LNCAP (cell line): ENCODE measurements around the gene C12orf43.

Experiments used
- TF ChIP-seq, protein P1 (sequence below): fragments of 450-650 bp; IDR thresholded peaks from 2 replicates; pipeline ENCODE4 v1.5.1; 2017; ENCODE audit warnings: mild to moderate bottlenecking

C12orf43 gene

DNA sequence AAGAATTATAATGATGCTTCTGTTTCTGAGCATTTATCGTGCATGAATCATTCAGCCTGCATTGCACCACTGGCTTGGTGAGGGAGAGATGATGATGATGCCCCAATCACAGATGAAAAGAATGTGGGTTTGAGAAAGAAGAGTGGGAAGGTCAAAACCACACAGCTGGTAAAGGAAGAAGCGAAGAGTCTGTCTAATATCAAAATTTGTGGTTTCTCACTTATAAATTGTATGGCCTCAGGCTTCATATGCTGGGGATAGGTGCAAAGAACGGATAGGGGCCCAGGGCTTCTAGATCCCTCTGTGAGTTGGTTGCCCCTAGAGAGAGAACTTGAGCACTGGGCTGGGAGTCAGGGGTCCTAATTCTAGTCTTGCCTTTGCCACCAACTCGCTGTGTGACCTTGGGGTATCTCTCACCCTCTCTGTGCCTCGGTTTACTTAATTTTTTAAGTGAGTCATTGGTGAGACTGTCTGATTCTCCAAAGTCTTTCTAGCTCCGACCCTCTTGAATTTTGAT, 20.6 kb upstream of the C12orf43 start:
- TF ChIP-seq, protein P1, sequence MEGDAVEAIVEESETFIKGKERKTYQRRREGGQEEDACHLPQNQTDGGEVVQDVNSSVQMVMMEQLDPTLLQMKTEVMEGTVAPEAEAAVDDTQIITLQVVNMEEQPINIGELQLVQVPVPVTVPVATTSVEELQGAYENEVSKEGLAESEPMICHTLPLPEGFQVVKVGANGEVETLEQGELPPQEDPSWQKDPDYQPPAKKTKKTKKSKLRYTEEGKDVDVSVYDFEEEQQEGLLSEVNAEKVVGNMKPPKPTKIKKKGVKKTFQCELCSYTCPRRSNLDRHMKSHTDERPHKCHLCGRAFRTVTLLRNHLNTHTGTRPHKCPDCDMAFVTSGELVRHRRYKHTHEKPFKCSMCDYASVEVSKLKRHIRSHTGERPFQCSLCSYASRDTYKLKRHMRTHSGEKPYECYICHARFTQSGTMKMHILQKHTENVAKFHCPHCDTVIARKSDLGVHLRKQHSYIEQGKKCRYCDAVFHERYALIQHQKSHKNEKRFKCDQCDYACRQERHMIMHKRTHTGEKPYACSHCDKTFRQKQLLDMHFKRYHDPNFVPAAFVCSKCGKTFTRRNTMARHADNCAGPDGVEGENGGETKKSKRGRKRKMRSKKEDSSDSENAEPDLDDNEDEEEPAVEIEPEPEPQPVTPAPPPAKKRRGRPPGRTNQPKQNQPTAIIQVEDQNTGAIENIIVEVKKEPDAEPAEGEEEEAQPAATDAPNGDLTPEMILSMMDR, result no peak

DNA sequence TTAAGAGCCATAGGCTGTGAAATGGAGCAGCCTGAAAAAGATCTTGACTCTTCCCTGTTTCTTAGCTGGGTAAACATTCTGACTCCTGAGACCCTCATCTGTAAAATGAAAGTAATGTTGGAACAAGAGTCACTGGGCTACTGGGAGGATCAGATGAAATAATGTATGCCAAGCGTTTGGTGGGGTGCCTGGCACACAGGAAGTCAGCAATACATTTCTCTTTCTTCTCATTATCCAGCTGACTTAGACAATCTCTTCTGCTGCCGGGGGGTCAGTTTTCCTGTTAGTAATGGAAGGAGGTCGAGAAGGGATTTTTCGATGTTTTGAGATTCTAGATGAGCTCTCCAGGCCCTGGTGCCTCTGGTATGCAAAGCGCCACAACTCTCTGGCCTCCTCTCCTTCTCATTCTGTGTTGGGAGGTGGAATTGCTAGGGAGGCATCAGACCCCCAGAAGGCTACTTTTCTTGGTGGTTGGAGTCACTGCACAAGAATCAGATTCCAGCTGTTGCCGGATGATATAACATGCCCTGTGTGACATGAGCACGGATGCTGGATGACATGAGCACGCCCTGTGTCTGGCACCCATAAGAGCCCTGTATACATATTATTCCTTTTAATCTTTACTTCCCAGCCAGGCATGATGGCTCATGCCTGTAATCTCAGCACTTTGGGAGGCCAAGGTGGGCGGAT, 18.5 kb upstream of the C12orf43 start:
- TF ChIP-seq, protein P1, result no peak

DNA sequence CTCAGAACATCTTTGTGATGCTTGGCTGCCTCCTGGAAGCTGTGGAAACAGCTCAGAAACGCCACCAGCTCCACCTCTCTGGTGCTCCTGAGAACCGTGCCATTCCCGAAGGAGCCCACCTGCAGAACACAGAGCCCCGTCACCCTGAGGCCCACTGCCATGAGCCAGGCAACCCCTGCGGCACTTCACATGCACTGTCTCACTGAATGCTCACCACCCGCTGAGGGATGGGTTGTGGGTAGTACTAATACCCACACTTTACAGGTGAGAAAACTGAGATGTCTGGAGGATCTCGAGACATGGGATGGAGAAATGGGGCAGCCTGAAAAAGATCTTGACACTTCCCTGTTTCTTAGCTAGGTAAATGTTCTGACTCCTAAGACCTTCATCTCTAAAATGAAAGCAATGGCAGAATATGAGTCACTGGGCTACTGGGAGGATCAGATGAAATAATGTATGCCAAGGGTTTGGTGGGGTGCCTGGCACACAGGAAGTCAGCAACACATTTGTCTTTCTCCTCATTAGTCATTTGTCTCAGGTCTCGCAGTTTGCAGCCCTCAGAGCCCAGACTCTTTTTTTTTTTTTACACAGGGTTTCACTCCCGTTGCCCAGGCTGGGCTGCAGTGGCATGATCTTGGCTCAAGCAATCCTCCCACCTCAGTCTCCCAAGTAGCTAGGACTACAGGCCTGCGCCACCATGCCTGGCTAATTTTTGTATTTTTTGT, 17.5 kb upstream of the C12orf43 start:
- TF ChIP-seq, protein P1, result no peak

DNA sequence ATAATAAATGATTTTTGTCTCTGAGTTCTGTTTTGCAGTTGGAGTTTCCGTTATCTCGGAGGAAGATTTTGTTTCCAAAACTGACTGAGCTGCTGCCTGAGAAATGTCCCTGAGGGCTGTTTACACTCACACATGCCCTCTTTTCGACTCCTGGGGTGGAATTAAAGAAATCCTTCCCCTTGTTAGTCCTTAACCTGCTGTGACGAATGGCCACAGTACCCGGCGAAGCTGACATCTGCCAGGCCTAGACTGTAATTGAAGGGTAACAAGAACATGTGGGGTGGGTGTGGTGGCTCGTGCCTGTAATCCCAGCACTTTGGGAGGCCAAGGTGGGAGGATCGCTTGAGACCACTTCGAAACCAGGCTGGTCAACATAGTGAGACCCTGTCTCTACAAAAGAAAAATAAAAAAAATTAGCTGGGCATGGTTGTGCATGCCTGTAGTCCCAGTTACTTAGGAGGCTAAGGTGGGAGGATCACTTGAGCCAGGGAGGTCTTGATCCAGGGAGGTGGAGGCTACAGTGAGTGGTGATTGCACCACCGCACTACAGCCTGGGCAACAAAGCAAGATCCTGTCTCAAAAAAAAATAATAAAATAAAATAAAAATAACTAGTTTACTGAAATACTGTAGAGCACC, 14.4 kb upstream of the C12orf43 start:
- TF ChIP-seq, protein P1, result no peak

DNA sequence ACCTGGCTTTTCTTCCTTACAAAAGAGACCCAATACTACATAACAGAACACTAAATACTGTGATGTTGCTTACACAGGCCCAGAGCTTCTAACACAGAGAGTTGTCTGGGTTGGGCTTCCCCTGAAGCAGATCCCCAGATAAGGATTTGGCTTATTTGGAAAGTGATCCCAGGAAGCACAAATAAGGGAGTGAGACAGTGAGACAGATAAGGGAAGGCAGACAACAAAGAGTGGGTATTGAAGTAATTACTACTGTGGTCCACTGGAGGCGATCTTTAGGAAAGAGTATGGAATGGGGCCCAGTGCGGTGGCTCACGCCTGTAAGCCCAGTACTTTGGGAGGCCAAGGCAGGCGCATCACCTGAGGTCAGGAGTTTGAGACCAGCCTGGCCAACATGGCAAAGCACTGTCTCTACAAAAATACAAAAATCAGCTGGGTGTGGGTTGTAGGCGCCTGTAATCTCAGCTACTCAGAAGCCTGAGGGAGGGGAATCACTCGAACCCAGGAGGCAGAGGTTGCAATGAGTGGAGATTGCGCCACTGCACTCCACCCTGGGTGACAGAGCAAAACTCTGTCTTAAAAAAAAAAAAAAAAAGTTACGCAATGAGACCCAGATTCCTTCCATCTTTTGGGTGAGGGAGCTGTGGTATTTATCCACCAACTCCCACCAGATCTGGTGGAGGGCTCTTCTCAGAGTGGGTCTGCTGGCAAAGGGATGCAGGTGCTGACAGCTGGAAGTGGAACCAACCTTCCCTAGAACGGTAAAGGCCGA, 10.2 kb upstream of the C12orf43 start:
- TF ChIP-seq, protein P1, result no peak

DNA sequence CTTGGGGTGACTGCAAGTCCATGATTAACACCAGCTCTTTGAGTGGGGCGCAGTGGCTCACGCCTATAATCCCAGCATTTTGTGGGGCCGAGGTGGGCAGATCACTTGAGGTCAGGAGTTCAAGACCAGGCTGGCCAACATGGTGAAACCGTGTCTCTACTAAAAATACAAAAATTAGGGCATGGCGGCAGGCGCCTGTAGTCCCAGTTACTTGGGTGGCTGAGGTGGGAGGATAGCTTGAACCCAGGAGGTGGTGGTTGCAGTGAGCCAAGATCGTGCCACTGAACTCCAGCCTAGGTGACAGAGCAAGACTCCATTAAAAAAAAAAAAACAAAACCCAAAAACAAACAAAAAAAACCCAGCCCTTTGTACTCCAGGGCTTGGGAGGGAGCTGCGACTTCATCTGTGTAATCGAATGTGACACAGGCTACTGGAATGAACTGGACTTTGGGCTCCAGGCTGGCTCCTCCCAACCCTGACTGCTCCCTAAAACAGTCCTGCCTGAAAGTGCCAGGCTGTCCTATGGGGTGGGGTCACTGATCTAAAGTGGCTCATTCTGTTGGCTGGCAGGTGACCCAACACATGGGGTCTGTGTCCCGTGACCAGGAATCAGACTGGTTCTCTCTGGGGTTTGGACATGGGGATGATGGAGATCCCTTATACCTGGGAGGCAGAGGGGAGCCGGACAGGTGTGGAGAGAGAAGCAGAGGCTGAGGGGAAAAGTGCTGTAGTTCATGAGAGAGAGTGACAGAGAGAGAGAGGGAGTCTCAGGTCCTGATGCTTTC, 9.3 kb upstream of the C12orf43 start:
- TF ChIP-seq, protein P1, result no peak
